BLaER1 (cell line): ENCODE results near the gene TBX19.

ENCODE experiments used
- H3K27ac ChIP-seq: shearing (Covaris generic); formaldehyde crosslinking; 2 replicates; pipeline ENCODE4 v1.8.1; 2022
- H3K27me3 ChIP-seq: shearing (Covaris generic); formaldehyde crosslinking; 2 replicates; pipeline ENCODE4 v1.8.1; 2022
- H3K36me3 ChIP-seq: shearing (Covaris generic); formaldehyde crosslinking; 2 replicates; pipeline ENCODE4 v1.8.1; 2022
- H3K4me1 ChIP-seq: shearing (Covaris generic); formaldehyde crosslinking; 2 replicates; pipeline ENCODE4 v1.8.1; 2022
- H3K4me2 ChIP-seq: shearing (Covaris generic); formaldehyde crosslinking; 2 replicates; pipeline ENCODE4 v1.8.1; 2022
- H3K4me3 ChIP-seq: shearing (Covaris generic); formaldehyde crosslinking; 2 replicates; pipeline ENCODE4 v1.8.1; 2022
- H3K9ac ChIP-seq: shearing (Covaris generic); formaldehyde crosslinking; 2 replicates; pipeline ENCODE4 v1.8.1; 2022
- H3K9me3 ChIP-seq: shearing (Covaris generic); formaldehyde crosslinking; 2 replicates; pipeline ENCODE4 v1.8.1; 2022
- H4K20me1 ChIP-seq: shearing (Covaris generic); formaldehyde crosslinking; 2 replicates; pipeline ENCODE4 v1.8.1; 2022
- Cebpa-rat ChIP-seq: shearing (Covaris generic); IDR thresholded peaks from 2 replicates; pipeline ENCODE4 v1.8.1; 2022

Gene TBX19

GRCh38 chr1:168280296-168280927 is at the start of gene TBX19:
TBX19 (plus strand) TSS chr1:168280877; CDS start chr1:168281091, 214 bp downstream.
- Histone ChIP-seq H3K4me2 (no peak within 1 kb of the TSS), H3K27me3 (no peaks in the 10 kb centered on the region), H3K9ac (no peak within 1 kb of the TSS), H3K27ac (no peak within 1 kb of the TSS), H3K36me3 (0 out of 2 replicates have a peak, but pooled peaks cover 6% of the 10 kb centered on the region), H3K4me1 (no peaks in the 10 kb centered on the region), H4K20me1 (no peaks in the 10 kb centered on the region), H3K4me3 (no peak within 1 kb of the TSS), H3K9me3 (peaks cover 14% of the 10 kb centered on the region)
- no peak for TF ChIP-seq Cebpa-rat

GRCh38 chr1:168234846-168235547 is 45.7 kb upstream of the TBX19 start:
- Histone ChIP-seq H3K27ac (no peak overlapping the region), H3K4me3 (no peak overlapping the region), H3K4me2 (no peak overlapping the region), H3K4me1 (peaks cover 10% of the 10 kb centered on the region), H3K9me3 (no peaks in the 10 kb centered on the region), H4K20me1 (peaks cover 86% of the 10 kb centered on the region), H3K9ac (no peak overlapping the region), H3K27me3 (no peaks in the 10 kb centered on the region), H3K36me3 (peaks cover 100% of the 10 kb centered on the region)
- TF ChIP-seq Cebpa-rat = no peak

GRCh38 chr1:168235548-168235885 is 45.2 kb upstream of the TBX19 start:
- Histone ChIP-seq H4K20me1 (peaks cover 80% of the 10 kb centered on the region), H3K9ac (no peak overlapping the region), H3K4me1 (peaks cover 5% of the 10 kb centered on the region; the same call in 1 of the 2 replicates), H3K27ac (no peak overlapping the region), H3K27me3 (no peaks in the 10 kb centered on the region), H3K4me3 (no peak overlapping the region), H3K36me3 (peaks cover 100% of the 10 kb centered on the region), H3K4me2 (no peak overlapping the region), H3K9me3 (no peaks in the 10 kb centered on the region)
- no peak for TF ChIP-seq Cebpa-rat

GRCh38 chr1:168235937-168236336 is 44.7 kb upstream of the TBX19 start:
- no peak overlapping the region for H3K27ac ChIP-seq
- H3K4me2 ChIP-seq = no peak overlapping the region
- no peaks in the 10 kb centered on the region for H3K27me3 ChIP-seq
- no peaks in the 10 kb centered on the region for H3K9me3 ChIP-seq
- no peak overlapping the region for H3K4me3 ChIP-seq
- no peak overlapping the region for H3K9ac ChIP-seq
- H3K36me3 ChIP-seq = peaks cover 100% of the 10 kb centered on the region
- TF ChIP-seq Cebpa-rat = no peak
- peaks cover under 1% of the 10 kb centered on the region; the same call in 1 of the 2 replicates for H3K4me1 ChIP-seq
- peaks cover 76% of the 10 kb centered on the region for H4K20me1 ChIP-seq

GRCh38 chr1:168236836-168237611 is 43.7 kb upstream of the TBX19 start:
- no peaks in the 10 kb centered on the region for H3K27me3 ChIP-seq
- no peak overlapping the region for H3K27ac ChIP-seq
- H3K4me2 ChIP-seq = no peak overlapping the region
- H4K20me1 ChIP-seq = peaks cover 74% of the 10 kb centered on the region
- no peaks in the 10 kb centered on the region for H3K9me3 ChIP-seq
- no peaks in the 10 kb centered on the region for H3K4me1 ChIP-seq
- no peak overlapping the region for H3K4me3 ChIP-seq
- H3K36me3 ChIP-seq = peaks cover 100% of the 10 kb centered on the region
- no peak overlapping the region for H3K9ac ChIP-seq
- TF ChIP-seq Cebpa-rat = no peak

GRCh38 chr1:168243198-168243597 is 37.5 kb upstream of the TBX19 start:
- TF ChIP-seq Cebpa-rat = no peak
- Histone ChIP-seq H3K4me2 (peak overlapping the region; percentile 42), H3K27ac (0 out of 2 replicates have a peak overlapping the region, but pooled peaks have one; percentile 1), H3K4me3 (no peak overlapping the region), H3K36me3 (peaks cover 98% of the 10 kb centered on the region), H3K27me3 (no peaks in the 10 kb centered on the region), H4K20me1 (peaks cover 53% of the 10 kb centered on the region), H3K4me1 (peaks cover 16% of the 10 kb centered on the region), H3K9ac (no peak overlapping the region), H3K9me3 (0 out of 2 replicates have a peak, but pooled peaks cover 7% of the 10 kb centered on the region)

- 0 out of 2 replicates have a peak overlapping the region, but pooled peaks have one; percentile 1 for H3K27ac ChIP-seq
- peaks cover 97% of the 10 kb centered on the region for H3K36me3 ChIP-seq
- 0 out of 2 replicates have a peak, but pooled peaks cover 7% of the 10 kb centered on the region for H3K9me3 ChIP-seq
- H3K4me1 ChIP-seq = peaks cover 16% of the 10 kb centered on the region
- peaks cover 48% of the 10 kb centered on the region for H4K20me1 ChIP-seq
- H3K4me2 ChIP-seq = peak overlapping the region; percentile 42
- H3K4me3 ChIP-seq = no peak overlapping the region
- H3K9ac ChIP-seq = no peak overlapping the region
- H3K27me3 ChIP-seq = no peaks in the 10 kb centered on the region
- TF ChIP-seq Cebpa-rat = no peak
Observed at GRCh38 chr1:168243636-168244212, 37.0 kb upstream of the TBX19 start.

GRCh38 chr1:168245042-168245441 is 35.6 kb upstream of the TBX19 start:
- Histone ChIP-seq H3K4me2 (no peak overlapping the region), H3K9me3 (0 out of 2 replicates have a peak, but pooled peaks cover 7% of the 10 kb centered on the region), H3K4me3 (no peak overlapping the region), H3K27me3 (no peaks in the 10 kb centered on the region), H3K9ac (no peak overlapping the region), H3K27ac (no peak overlapping the region), H4K20me1 (peaks cover 52% of the 10 kb centered on the region), H3K36me3 (peaks cover 96% of the 10 kb centered on the region), H3K4me1 (peaks cover 16% of the 10 kb centered on the region)
- TF ChIP-seq Cebpa-rat = no peak

GRCh38 chr1:168246506-168246905 is 34.2 kb upstream of the TBX19 start:
- Histone ChIP-seq H4K20me1 (peaks cover 63% of the 10 kb centered on the region), H3K27me3 (no peaks in the 10 kb centered on the region), H3K4me3 (no peak overlapping the region)

More at GRCh38 chr1:168246506-168246905, 34.2 kb upstream of the TBX19 start:
- Histone ChIP-seq H3K27ac (no peak overlapping the region), H3K9ac (no peak overlapping the region), H3K4me2 (no peak overlapping the region), H3K9me3 (0 out of 2 replicates have a peak, but pooled peaks cover 7% of the 10 kb centered on the region), H3K36me3 (peaks cover 96% of the 10 kb centered on the region), H3K4me1 (peaks cover 16% of the 10 kb centered on the region)
- TF ChIP-seq Cebpa-rat = no peak
